OCI-M2 (cell line): ENCODE measurements around the gene TNNT3.
"Not testable (repeated sequence)": the region's sequence is repeated elsewhere in the genome, so short reads cannot be mapped to it uniquely, and the experiment has no call there.

ENCODE experiments used
- DNase-seq: peaks from one replicate; lab custom pipeline; 2025; ENCODE audit not compliant: unreplicated experiment; lab: John Stamatoyannopoulos, UW

Gene TNNT3

GRCh38 chr11:1880746-1881441, 38.6 kb upstream of the TNNT3 start:
- no peak for DNase-seq

- no peak for DNase-seq
Measured at GRCh38 chr11:1881442-1882264, 37.9 kb upstream of the TNNT3 start.

GRCh38 chr11:1882265-1883238, 37.0 kb upstream of the TNNT3 start:
- DNase-seq = peak; percentile 6

GRCh38 chr11:1883346-1884302, 35.9 kb upstream of the TNNT3 start:
- no peak for DNase-seq

GRCh38 chr11:1884303-1884700, 35.2 kb upstream of the TNNT3 start:
- DNase-seq = no peak

GRCh38 chr11:1886551-1886950, 33.0 kb upstream of the TNNT3 start:
- DNase-seq = not testable (repeated sequence)

- DNase-seq = no peak
Measured at GRCh38 chr11:1887451-1888346, 31.8 kb upstream of the TNNT3 start.

GRCh38 chr11:1888347-1888753, 31.2 kb upstream of the TNNT3 start:
- DNase-seq = no peak

- DNase-seq = no peak
Measured at GRCh38 chr11:1888811-1889210, 30.7 kb upstream of the TNNT3 start.

GRCh38 chr11:1889224-1889930, 30.1 kb upstream of the TNNT3 start:
- no peak for DNase-seq

GRCh38 chr11:1889941-1890855, 29.3 kb upstream of the TNNT3 start:
- DNase-seq = no peak

GRCh38 chr11:1890856-1891830, 28.4 kb upstream of the TNNT3 start:
- no peak for DNase-seq

- no peak for DNase-seq
Measured at GRCh38 chr11:1891831-1892115, 27.7 kb upstream of the TNNT3 start, which contains the start of gene PRR33. Gene PRR33 (minus strand): TSS chr11:1891895. CDS start chr11:1890584, 1,311 bp downstream.

GRCh38 chr11:1892116-1892515, 27.4 kb upstream of the TNNT3 start:
- no peak for DNase-seq

- no peak for DNase-seq
Measured at GRCh38 chr11:1892558-1892957, 26.9 kb upstream of the TNNT3 start.

- DNase-seq = no peak
Measured at GRCh38 chr11:1893581-1894359, 25.7 kb upstream of the TNNT3 start.
